Adrenal gland (tissue), 5 donors: Measurements from ENCODE around the gene RGPD3.

ENCODE experiments used
- CTCF ChIP-seq, 6 experiments: fragments of 450-650 bp in 4 of 6; fragments of 200-600 bp in 2 of 6; sonication (generic) in 1 of 6; IDR thresholded peaks; 1 replicate in 5 of 6; 2 replicates in 1 of 6; pipeline versions ENCODE4 v1.5.1 to v1.8.0; 2016 to 2021; ENCODE audit warnings: antibody characterized with exemption in 6 of 6, mild to moderate bottlenecking in 2 of 6, moderate library complexity in 1 of 6
- POLR2A ChIP-seq, 2 donors: fragments of 450-650 bp; IDR thresholded peaks; one replicate each; pipeline ENCODE4 v1.6.1; 2017; ENCODE audit warnings: antibody characterized with exemption in 2 of 2, mild to moderate bottlenecking in 2 of 2, moderate library complexity in 1 of 2
- donor health status: DM: no; HTN: no; CAD: no.

GRCh38 chr2:106516436-106516835 is 48.2 kb upstream of the RGPD3 start:
- TF ChIP-seq CTCF (IDR thresholded peaks at IDR 0.05) (no peak), POLR2A (IDR thresholded peaks at IDR 0.05) (no peak)
